Measurements from ENCODE around the gene PTK6. TPM values are rescaled to one million over a fixed set of nuclear protein-coding genes. Genes with fewer than 3 reads are reported as not detected.

The PTK6 gene
- total RNA-seq, 4 donors from 2014 or later, result 0.36 TPM; not detected in 3

GRCh38 chr20:63520934-63521601 is 16.1 kb downstream of the PTK6 start:
- in situ Hi-C loops (cut with MboI; ENCODE audit: low sequenced_read_pairs in 4 of 4) (no loop called here), intact Hi-C loops (cut with DNase I; ENCODE audit: low total_unique reads) (loop anchor here (1.0 kb wide), 1 partner anchor 25 kb away; no protein-coding TSS in a partner anchor)
- Histone ChIP-seq H3K27me3 (no peaks in the 10 kb centered on the region), H3K36me3 (no peaks in the 10 kb centered on the region), H3K9me3 (no peaks in the 10 kb centered on the region), H3K27ac (peak overlapping the region; percentile 85 to 92 (median 87)), H3K4me3 (peak overlapping the region; percentile 75 to 88 (median 85)), H3K4me1 (peaks cover 12 to 23% of the 10 kb centered on the region in 2 donors)
- no peak for DNase-seq
- peak; percentile 40 to 43 for ATAC-seq
- TF ChIP-seq, protein P1, sequence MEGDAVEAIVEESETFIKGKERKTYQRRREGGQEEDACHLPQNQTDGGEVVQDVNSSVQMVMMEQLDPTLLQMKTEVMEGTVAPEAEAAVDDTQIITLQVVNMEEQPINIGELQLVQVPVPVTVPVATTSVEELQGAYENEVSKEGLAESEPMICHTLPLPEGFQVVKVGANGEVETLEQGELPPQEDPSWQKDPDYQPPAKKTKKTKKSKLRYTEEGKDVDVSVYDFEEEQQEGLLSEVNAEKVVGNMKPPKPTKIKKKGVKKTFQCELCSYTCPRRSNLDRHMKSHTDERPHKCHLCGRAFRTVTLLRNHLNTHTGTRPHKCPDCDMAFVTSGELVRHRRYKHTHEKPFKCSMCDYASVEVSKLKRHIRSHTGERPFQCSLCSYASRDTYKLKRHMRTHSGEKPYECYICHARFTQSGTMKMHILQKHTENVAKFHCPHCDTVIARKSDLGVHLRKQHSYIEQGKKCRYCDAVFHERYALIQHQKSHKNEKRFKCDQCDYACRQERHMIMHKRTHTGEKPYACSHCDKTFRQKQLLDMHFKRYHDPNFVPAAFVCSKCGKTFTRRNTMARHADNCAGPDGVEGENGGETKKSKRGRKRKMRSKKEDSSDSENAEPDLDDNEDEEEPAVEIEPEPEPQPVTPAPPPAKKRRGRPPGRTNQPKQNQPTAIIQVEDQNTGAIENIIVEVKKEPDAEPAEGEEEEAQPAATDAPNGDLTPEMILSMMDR (IDR thresholded peaks at IDR 0.05 in 4 of 5, conservative IDR thresholded peaks at IDR 0.05 in 1 of 5), result peak in 2 of 5 experiments; percentile 6 to 18
- no peak for TF ChIP-seq POLR2A (IDR thresholded peaks at IDR 0.05)

DNA sequence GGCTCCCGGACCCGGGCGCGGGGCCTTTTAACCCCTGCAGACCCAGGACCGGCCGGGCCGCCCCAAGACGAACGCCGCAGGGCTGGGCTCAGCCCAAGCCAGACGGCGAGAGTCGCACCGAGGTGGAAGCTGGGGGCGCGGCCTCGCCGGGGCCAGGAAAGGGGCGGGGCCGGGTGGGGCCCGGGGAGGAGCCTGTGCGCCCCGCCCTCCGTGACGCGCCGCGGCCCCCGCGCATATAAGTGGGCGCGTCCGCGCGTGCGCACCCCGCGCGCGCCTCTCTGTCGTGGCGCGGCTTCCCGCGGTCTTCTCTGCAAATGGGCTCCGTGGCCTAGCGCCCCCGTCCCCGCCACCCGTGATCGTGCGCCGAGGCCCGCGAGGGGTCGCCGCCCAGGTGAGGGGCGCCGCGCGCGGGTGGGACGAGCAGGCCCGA is 16.7 kb downstream of the PTK6 start, which contains the start of gene PPDPF:
PPDPF (plus strand) TSS at position 262 of the 430 bp plus-strand sequence. CDS start 544 bp downstream, outside the sequence.
- Histone ChIP-seq H3K36me3 (no peaks in the 10 kb centered on the region), H3K4me1 (peaks cover 12 to 23% of the 10 kb centered on the region in 2 donors), H3K4me3 (peak within 1 kb of the TSS; percentile 75 to 88 (median 85)), H3K27me3 (no peaks in the 10 kb centered on the region), H3K9me3 (no peaks in the 10 kb centered on the region), H3K27ac (peak within 1 kb of the TSS; percentile 85 to 92 (median 87))
- in situ Hi-C loops (cut with MboI; ENCODE audit: low sequenced_read_pairs in 4 of 4), result no loop called here
- DNase-seq (peak; percentile 60 to 73), ATAC-seq (peak; percentile 88 to 90)
- peak; percentile 89 to 92 for TF ChIP-seq POLR2A (IDR thresholded peaks at IDR 0.05)
- TF ChIP-seq, protein P1 (IDR thresholded peaks at IDR 0.05 in 4 of 5, conservative IDR thresholded peaks at IDR 0.05 in 1 of 5), result no peak
- intact Hi-C loops (cut with DNase I; ENCODE audit: low total_unique reads), result loop anchor here (1.0 kb wide), 1 partner anchor 24 kb away; no protein-coding TSS in a partner anchor

DNA sequence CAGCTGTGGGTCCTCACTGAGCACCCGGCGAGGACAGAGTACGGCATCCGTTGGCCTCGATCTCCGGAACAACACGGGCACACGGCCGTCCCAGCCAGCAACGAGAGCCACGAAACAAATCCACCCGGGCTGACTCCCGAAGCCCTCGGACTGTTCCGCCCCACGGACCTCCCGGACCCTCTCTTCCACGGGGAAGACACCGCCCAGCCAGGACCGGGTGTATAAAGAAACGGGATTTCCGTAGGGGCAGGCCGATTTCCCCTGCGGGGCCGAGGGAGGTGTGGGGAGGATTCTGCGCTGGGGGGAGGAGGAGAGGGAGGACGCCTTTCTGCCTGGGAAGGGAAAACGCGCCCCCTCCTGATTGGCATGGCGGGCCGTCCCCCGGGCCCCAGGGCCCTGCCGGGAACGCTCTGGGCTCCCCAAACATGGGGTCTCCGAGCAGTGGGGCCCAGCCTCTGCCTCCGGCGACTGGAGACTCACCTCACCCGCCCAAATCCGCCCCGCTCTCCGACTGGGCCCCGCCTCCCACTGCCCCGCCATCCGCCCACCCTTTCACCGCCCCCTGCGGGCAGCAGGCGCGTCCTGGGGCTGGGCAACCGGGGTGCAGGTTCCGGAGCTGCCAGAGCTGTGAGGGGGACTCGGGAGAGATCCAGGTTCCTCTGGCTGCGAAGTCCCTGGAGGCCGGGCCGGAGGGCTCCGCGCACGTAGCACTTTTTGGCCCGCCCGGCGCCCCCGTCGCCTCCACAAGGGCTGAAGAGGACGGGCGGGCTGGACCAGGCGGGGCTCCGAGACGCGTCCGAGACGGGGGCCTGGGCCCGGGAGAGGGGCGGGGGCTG is 17.3 kb downstream of the PTK6 start:
- Histone ChIP-seq H3K36me3 (no peaks in the 10 kb centered on the region), H3K27ac (peak overlapping the region; percentile 85 to 92 (median 87)), H3K9me3 (no peaks in the 10 kb centered on the region), H3K27me3 (no peaks in the 10 kb centered on the region), H3K4me3 (peak overlapping the region; percentile 75 to 88 (median 85)), H3K4me1 (peaks cover 12 to 23% of the 10 kb centered on the region in 2 donors)
- peak; percentile 73 to 78 for ATAC-seq
- no peak for TF ChIP-seq POLR2A (IDR thresholded peaks at IDR 0.05)
- TF ChIP-seq, protein P1 (IDR thresholded peaks at IDR 0.05 in 4 of 5, conservative IDR thresholded peaks at IDR 0.05 in 1 of 5), result peak in 4 of 5 experiments; percentile 55 to 71 (median 60)
- in situ Hi-C loops (cut with MboI; ENCODE audit: low sequenced_read_pairs in 4 of 4), result no loop called here
- peak; percentile 46 to 50 for DNase-seq
- intact Hi-C loops (cut with DNase I; ENCODE audit: low total_unique reads), result loop anchor here (1.0 kb wide), 1 partner anchor 24 kb away; no protein-coding TSS in a partner anchor

- DNase-seq (no peak), ATAC-seq (no peak)
- Histone ChIP-seq H3K4me1 (peaks cover 12 to 23% of the 10 kb centered on the region in 2 donors), H3K4me3 (peak overlapping the region; percentile 75 to 88 (median 85)), H3K27ac (peak overlapping the region in 3 of 4 donors; percentile 85 to 92 (median 88)), H3K27me3 (no peaks in the 10 kb centered on the region), H3K36me3 (no peaks in the 10 kb centered on the region), H3K9me3 (no peaks in the 10 kb centered on the region)
- intact Hi-C loops (cut with DNase I; ENCODE audit: low total_unique reads) (no loop called here), in situ Hi-C loops (cut with MboI; ENCODE audit: low sequenced_read_pairs in 4 of 4) (no loop called here)
- TF ChIP-seq POLR2A (IDR thresholded peaks at IDR 0.05), result no peak
- TF ChIP-seq, protein P1 (IDR thresholded peaks at IDR 0.05 in 4 of 5, conservative IDR thresholded peaks at IDR 0.05 in 1 of 5), result no peak
These were observed 18.1 kb downstream of the PTK6 start for GRCh38 chr20:63518946-63519667.

All from gastrocnemius medialis (tissue), 4 donors.